Central memory CD8-positive, alpha-beta T cell (primary cell): ENCODE data around the gene CTSD.

Experiments
- ATAC-seq: fragments of 150-1000 bp; cut with Tn5 transposase; replicated peaks from 2 replicates; pipeline ENCODE4 v1.10.0; 2022; ENCODE audit warnings: mild to moderate bottlenecking, moderate FRiP score, moderate number of reproducible peaks; ENCODE audit not compliant: poor library complexity, severe bottlenecking; ENCODE audit errors: extremely low read depth
- DNase-seq, 2 donors: peaks; one replicate each; pipeline ENCODE4 v3.0.0; 2021; ENCODE audit warnings: low spot score in 2 of 2
- H3K27ac Mint-ChIP-seq: one replicate; pipeline ENCODE4 v1.8.0; 2022; ENCODE audit warnings: low read depth, mild to moderate bottlenecking, moderate library complexity, mixed read lengths
- H3K27me3 Mint-ChIP-seq: one replicate; pipeline ENCODE4 v1.8.0; 2022; ENCODE audit warnings: mixed read lengths
- H3K36me3 Mint-ChIP-seq: one replicate; pipeline ENCODE4 v1.8.0; 2022; ENCODE audit warnings: mild to moderate bottlenecking, moderate library complexity, mixed read lengths; ENCODE audit not compliant: insufficient read depth
- H3K4me1 Mint-ChIP-seq: one replicate; pipeline ENCODE4 v1.8.0; 2022; ENCODE audit warnings: mixed read lengths
- H3K4me3 Mint-ChIP-seq: one replicate; pipeline ENCODE4 v1.8.0; 2022; ENCODE audit warnings: mild to moderate bottlenecking, moderate library complexity, mixed read lengths
- H3K9me3 Mint-ChIP-seq: one replicate; pipeline ENCODE4 v1.8.0; 2022; ENCODE audit warnings: mixed read lengths

Gene CTSD

DNA sequence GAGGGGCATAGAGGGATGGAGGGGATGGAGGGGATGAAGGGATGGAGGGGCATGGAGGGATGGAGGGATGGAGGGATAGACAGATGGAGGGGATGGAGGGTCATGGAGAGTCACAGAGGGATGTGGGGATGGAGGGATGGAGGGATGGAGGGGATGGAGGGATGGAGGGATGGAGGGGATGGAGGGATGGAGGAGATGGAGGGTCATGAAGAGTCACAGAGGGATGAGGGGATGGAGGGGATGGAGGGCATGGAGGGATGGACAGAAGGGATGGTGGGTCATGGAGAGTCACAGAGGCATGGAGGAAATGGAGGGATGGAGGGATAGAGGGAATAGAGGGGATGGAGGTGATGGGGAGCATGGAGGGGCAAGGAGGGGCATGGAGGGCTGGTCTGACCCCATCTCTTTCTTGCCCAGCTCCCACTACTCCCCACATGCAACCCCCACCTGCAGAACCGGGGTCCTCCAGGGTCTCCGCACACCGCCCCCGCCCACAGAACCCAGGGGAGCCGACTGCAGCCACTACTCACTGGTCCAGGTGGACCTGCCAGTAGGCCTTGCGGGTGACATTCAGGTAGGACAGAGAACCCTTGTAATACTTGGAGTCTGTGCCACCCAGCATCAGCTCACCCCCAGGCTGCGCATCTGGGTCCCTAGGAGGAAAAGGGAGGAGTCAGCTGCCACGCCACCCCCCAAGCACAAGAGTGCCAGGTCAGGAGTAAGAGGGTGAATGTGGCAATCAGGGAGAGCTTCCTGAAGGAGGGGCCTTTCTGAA lies 9.2 kb downstream of the CTSD start:
- no peak for DNase-seq

DNA sequence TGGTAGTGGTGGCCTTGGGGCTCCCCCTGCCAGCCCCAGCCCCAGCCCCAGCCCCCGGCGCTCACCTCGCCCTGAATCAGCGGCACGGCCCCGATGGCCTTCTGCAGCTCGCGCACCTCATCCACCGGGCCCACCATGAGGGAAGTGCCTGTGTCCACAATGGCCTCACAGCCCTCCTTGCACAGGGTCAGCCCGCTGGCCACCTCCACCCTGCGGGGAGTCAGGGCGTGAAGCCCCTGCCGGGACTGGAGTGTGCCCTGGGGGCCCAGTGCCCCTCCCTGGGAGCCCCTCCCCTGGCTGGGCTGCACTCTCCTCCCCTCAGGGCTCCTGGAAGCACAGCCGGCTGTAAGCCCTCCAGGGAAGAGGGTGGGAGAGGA lies 9.8 kb downstream of the CTSD start:
- Mint-ChIP-seq H3K27ac (no peak overlapping the region), H3K4me3 (no peak overlapping the region), H3K36me3 (peaks cover 3% of the 10 kb centered on the region), H3K27me3 (peaks cover 17% of the 10 kb centered on the region), H3K9me3 (no peaks in the 10 kb centered on the region), H3K4me1 (peaks cover 56% of the 10 kb centered on the region)
- ATAC-seq (no peak), DNase-seq (no peak)

More for the DNA sequence above, 9.2 kb downstream of the CTSD start:
- Mint-ChIP-seq H3K4me1 (peaks cover 57% of the 10 kb centered on the region), H3K9me3 (no peaks in the 10 kb centered on the region), H3K27me3 (peaks cover 14% of the 10 kb centered on the region), H3K36me3 (peaks cover 3% of the 10 kb centered on the region), H3K27ac (peak overlapping the region; percentile 53), H3K4me3 (peak overlapping the region; percentile 6)
- ATAC-seq: no peak

DNA sequence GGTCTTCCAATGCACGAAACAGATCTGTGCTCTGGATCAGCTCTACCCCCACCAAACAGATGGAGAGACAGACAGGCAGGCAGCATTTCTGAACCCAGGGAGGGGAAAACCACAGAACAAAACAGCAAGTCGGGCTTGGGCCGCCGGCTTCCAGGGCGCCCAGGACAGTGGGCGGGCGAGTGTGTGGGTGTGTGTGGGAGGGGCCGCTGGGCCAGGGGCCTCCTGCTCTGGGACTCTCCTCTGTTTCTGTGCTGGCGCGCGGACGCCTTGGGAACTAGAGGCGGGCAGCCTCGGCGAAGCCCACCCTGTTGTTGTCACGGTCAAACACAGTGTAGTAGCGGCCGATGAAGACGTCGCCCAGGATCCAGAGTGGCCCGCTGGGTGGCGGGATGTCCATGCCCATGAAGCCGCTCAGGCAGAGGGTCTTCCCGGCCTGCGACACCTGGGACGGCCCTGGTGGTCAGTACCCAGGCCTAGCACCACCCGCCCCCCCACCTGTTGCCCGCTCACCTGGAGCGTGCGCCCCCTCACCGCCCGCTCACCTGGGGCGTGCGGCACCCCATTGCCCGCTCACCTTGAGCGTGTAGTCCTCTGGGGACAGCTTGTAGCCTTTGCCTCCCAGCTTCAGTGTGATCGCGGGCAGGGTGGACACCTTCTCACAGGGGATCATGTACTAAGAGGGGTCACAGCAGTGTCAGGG lies 10.3 kb downstream of the CTSD start:
- H3K27me3 Mint-ChIP-seq: peaks cover 17% of the 10 kb centered on the region
- peaks cover 51% of the 10 kb centered on the region for H3K4me1 Mint-ChIP-seq
- H3K9me3 Mint-ChIP-seq: no peaks in the 10 kb centered on the region
- no peak overlapping the region for H3K27ac Mint-ChIP-seq
- no peak overlapping the region for H3K4me3 Mint-ChIP-seq
- DNase-seq: no peak
- no peak for ATAC-seq
- H3K36me3 Mint-ChIP-seq: peaks cover 3% of the 10 kb centered on the region

DNA sequence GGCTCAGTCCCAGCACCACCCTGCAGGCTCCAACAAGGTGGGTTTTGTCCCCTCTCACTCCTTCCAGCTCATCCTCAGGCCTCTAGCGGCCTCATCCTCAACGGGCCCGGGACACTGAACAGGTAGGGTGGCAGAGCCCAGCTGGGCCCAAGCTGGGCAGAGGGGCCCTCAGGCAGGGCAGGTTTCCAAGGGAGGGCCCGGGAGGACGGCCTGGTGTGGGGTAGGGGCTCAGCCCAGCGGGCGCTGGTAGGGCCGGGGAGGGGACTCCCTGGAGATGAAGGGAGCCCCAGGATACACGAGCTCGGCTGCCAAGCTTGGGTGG lies 10.9 kb downstream of the CTSD start:
- Mint-ChIP-seq H3K27me3 (peaks cover 17% of the 10 kb centered on the region), H3K4me3 (no peak overlapping the region), H3K9me3 (no peaks in the 10 kb centered on the region), H3K36me3 (peaks cover 3% of the 10 kb centered on the region), H3K27ac (no peak overlapping the region), H3K4me1 (peaks cover 46% of the 10 kb centered on the region)
- DNase-seq (no peak), ATAC-seq (no peak)

DNA sequence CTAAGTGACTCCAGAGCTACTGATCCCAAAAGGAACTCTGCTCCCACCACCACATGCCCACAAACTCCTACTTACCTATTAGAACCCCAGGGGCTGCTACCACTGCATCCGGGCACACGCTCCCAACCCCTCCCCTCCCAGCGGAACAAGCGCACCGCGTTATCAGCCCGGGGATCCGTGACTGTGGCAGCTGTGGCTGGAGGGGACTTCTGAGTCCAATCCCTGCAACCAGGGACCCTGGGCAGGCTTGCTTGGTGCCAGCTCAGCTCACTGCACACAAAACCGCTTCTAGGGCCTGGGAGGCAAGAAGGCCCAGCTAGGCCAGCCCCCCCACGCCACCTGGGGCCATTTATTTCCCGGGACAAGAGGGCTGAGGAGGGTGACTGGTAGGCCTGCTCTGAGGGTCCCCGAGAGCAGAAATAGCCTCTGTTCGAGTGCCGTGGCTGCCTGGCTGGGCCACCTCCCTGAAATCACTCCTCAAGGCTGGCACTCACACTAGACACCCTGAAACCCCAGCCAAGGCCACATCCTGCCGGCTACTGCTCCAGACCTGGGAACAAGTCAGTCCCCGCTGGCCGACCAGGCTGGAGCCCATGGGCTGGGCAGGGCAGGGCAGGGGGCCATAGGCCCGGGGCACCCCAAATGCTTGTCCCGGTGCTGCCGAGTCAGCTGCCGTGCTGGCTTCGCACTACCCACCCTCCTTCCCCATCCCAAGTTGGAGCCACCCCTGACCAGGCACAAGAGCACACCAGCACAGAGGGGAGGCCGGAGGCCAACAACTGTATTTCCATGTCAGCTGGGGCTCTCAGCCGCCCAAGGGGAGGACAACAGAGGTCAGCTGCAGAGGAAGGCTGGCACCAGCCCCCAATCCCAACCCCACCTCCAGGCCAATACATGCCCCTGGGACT lies 11.5 kb downstream of the CTSD start:
- Mint-ChIP-seq H3K27ac (no peak overlapping the region), H3K9me3 (no peaks in the 10 kb centered on the region), H3K36me3 (peaks cover 3% of the 10 kb centered on the region), H3K4me3 (no peak overlapping the region), H3K27me3 (peaks cover 17% of the 10 kb centered on the region), H3K4me1 (peaks cover 40% of the 10 kb centered on the region)
- ATAC-seq (no peak), DNase-seq (no peak)

DNA sequence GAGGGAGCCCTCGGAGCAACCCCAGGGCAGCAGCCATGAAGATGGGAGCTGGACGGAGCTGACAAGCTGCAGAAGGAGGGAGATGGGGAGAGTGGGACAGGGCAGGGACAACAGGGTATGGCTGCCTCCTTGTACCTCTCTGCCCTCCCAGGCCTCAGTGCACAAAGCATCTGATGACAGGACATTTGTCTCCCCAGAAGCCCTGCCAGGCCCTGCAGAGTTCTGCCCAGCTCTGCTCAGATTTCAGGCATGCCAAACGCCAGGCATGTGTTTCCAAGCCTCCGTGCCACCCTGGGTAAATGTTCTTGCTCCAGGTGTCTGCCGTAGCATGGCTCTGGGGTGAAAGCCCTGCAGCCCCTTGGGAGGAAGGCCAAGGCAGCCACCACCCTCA lies 12.2 kb downstream of the CTSD start:
- Mint-ChIP-seq H3K27ac (no peak overlapping the region), H3K4me3 (no peak overlapping the region), H3K36me3 (peaks cover 3% of the 10 kb centered on the region), H3K4me1 (peaks cover 32% of the 10 kb centered on the region), H3K27me3 (peaks cover 17% of the 10 kb centered on the region), H3K9me3 (no peaks in the 10 kb centered on the region)
- no peak for ATAC-seq
- no peak for DNase-seq

DNA sequence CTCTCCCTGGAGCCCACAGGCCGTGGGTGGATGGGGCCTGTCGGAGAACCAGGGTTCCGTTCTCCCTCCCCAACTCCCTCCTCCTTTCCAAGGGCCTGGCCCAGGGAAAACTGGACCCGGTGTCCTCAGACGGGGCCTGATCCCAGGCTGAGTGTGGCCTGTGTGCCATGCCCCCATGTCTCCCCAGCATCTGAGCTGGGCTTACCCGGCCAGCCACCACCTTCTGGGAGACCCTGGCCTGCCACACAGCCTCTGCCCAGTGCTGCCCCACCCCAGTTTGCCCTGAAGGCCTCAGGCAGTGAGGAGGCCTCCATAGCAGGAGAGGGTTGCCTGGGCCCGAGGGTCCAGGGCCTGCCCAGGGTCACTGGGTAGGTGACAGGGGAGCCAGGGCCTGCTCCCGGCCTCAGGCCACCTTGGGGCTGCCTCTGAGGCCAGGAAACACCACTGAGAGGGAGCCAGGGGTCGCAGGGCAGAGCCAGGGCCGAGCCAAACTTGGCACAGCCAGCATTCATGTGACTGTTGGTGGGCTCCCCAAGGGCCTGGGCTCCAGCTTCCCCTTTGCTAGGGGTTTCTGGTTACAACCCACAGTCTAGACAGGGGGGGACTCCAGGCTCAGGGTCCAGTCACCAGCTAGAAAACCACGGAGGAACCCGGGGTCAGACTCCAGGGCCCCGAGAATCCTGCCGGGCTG lies 12.7 kb downstream of the CTSD start:
- peaks cover 3% of the 10 kb centered on the region for H3K36me3 Mint-ChIP-seq
- H3K9me3 Mint-ChIP-seq: no peaks in the 10 kb centered on the region
- DNase-seq: no peak
- H3K4me3 Mint-ChIP-seq: peak overlapping the region; percentile 70
- H3K27me3 Mint-ChIP-seq: peaks cover 17% of the 10 kb centered on the region
- peaks cover 27% of the 10 kb centered on the region for H3K4me1 Mint-ChIP-seq
- H3K27ac Mint-ChIP-seq: peak overlapping the region; percentile 16
- ATAC-seq: no peak

DNA sequence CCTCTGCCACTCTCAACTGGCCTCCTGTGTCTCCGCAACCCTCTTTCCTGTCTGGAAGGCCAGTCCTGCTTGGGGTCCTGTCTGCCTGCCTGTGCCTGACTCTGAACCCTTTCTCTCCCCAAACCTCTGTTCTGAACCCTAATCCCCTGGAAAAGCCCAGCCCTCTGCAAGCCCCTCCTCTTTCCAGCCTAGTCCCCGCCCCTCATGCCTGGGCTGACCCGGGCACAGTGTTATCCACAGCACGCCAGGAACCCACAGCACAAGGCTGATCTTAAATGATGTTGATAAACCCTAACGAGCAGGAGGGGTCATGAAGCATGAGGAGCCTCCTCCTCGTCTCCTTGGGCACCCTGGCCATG lies 13.3 kb downstream of the CTSD start, which contains the start of gene IFITM10:
TSS of gene IFITM10 (minus strand) at position 115 of the 359 bp plus-strand sequence. CDS start 153 bp downstream, outside the sequence.
- Mint-ChIP-seq H3K4me1 (peaks cover 22% of the 10 kb centered on the region), H3K9me3 (no peaks in the 10 kb centered on the region), H3K36me3 (peaks cover 3% of the 10 kb centered on the region), H3K27me3 (peaks cover 17% of the 10 kb centered on the region), H3K27ac (peak within 1 kb of the TSS; percentile 16), H3K4me3 (peak within 1 kb of the TSS; percentile 70)
- ATAC-seq: no peak
- DNase-seq: no peak

DNA sequence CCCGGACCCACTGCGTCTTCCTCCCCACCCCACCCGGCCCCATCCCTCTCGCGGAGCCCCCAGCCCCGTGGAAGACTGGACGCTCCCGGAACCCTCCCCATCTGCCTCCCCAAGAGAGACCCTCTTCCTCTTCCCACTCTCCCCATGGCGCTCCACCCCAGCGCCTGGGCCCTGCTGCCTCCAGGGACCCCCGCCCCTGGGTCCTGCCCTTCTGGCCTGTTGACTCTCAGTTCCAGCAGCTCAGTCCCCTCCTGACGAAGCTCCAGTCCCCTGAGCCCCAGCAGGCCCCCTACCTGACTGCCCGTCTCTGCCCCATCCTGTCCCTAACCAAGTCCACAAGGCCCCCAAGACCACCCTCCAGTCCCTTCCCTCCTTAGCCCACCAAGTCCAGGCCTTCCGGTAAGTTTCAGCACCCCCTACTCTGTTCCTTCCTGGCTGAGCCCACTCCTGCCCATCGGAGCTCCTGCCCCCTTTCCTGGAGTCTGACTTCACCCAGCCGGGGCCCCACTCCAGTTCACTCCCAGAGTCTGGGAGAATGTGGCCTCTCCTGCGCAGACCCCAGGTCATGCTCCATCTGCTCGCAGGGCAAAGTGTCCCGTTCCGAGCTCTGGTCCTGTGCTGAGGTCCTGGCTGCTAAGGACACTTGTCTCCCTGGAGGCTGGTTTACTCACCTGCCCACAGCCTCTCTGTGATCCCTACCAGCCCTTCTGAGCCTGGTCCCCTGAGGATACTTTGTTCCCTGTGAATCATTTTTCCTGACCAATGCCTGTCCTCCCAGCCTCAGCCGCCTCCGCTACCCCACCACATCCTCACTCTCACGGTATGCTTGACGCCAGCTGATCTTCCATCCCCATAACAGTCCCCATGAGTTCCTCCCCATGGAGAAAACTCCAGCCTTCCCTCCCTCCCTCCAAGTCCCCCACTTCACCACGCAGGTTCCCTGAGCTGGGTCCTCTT lies 14.1 kb downstream of the CTSD start:
- DNase-seq (no peak), ATAC-seq (no peak)
- Mint-ChIP-seq H3K36me3 (peaks cover 5% of the 10 kb centered on the region), H3K9me3 (no peaks in the 10 kb centered on the region), H3K4me1 (peaks cover 17% of the 10 kb centered on the region), H3K27ac (no peak overlapping the region), H3K4me3 (peak overlapping the region; percentile 70), H3K27me3 (peaks cover 17% of the 10 kb centered on the region)

DNA sequence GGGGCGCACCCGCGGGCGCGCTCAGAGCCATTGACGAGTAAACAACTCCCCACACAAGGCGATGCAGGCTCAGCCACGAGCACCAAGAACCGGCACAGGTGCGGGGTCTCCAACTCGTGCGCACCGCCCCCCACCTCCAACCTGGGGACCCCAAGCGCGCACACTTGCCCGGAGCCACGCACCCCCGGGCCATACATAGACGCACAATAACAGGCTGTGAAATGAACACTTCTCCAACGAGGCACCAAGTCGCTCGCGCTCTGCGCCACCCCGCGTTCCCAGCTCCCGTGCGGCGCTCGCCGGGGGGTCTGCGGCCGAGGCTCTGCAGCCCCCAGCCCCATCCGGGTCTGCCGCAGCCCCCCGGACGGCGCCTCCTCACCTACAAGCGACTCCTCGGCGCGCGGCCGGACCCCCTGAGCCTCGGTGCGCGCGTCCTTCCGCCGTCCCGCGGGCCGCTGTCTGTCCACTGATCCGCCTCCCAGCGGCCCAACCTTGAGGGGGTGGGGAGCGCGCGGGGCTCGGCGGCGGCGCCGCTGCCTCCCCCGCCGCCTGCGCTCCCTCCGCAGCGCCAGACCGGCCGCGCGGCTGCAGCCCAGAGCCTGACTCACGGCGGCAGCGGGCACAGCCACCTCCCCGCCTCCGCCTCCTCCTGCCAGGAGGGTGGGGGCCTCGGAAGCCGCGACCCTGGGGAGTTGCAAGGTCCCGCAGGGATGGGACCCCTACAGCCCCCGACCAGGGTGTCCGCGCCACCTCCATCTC lies 14.9 kb downstream of the CTSD start:
- ATAC-seq: peak; percentile 16
- Mint-ChIP-seq H3K4me3 (peak overlapping the region; percentile 70), H3K27me3 (peaks cover 17% of the 10 kb centered on the region), H3K27ac (no peak overlapping the region), H3K9me3 (no peaks in the 10 kb centered on the region), H3K36me3 (peaks cover 5% of the 10 kb centered on the region), H3K4me1 (peaks cover 14% of the 10 kb centered on the region)
- no peak for DNase-seq
